Skeletal muscle satellite cell (primary cell): Measurements from ENCODE around the gene MARK1. TPM values are rescaled to one million over a fixed set of nuclear protein-coding genes. Genes with fewer than 3 reads are reported as not detected.

Source experiments
- H3K27me3 ChIP-seq: 2 replicates; pipeline ENCODE4 v1.7.0; 2013; ENCODE audit warnings: low read length; ENCODE audit not compliant: control insufficient read depth, insufficient read depth
- H3K36me3 ChIP-seq: 2 replicates; pipeline ENCODE4 v1.7.0; 2013; ENCODE audit warnings: mild to moderate bottlenecking, control low read depth, low read length; ENCODE audit not compliant: insufficient read depth
- H3K4me1 ChIP-seq: 2 replicates; pipeline ENCODE4 v1.7.0; 2013; ENCODE audit warnings: low read length; ENCODE audit not compliant: control insufficient read depth, insufficient read depth
- H3K4me2 ChIP-seq: 2 replicates; pipeline ENCODE4 v1.7.0; 2013; ENCODE audit warnings: mild to moderate bottlenecking, low read length
- H3K4me3 ChIP-seq: 2 replicates; pipeline ENCODE4 v1.7.0; 2013; ENCODE audit warnings: low read length
- H3K9ac ChIP-seq: 2 replicates; pipeline ENCODE4 v1.7.0; 2013; ENCODE audit warnings: mild to moderate bottlenecking, low read depth, low read length, moderate library complexity
- H3K9me3 ChIP-seq: replicated peaks from 2 replicates; pipeline ENCODE4 v1.7.0; 2013; ENCODE audit warnings: mild to moderate bottlenecking, control low read depth, low read length
- total RNA-seq: library from RNA; depleted of rRNA; stranded (reverse); fragments of >200 nt; gene quantifications from 2 replicates; pipeline ENCODE4 v1.2.3, GENCODE V29; 2012; rRNA removed

Gene MARK1
- total RNA-seq: 0.87 and 1.3 TPM in 2 replicates

DNA sequence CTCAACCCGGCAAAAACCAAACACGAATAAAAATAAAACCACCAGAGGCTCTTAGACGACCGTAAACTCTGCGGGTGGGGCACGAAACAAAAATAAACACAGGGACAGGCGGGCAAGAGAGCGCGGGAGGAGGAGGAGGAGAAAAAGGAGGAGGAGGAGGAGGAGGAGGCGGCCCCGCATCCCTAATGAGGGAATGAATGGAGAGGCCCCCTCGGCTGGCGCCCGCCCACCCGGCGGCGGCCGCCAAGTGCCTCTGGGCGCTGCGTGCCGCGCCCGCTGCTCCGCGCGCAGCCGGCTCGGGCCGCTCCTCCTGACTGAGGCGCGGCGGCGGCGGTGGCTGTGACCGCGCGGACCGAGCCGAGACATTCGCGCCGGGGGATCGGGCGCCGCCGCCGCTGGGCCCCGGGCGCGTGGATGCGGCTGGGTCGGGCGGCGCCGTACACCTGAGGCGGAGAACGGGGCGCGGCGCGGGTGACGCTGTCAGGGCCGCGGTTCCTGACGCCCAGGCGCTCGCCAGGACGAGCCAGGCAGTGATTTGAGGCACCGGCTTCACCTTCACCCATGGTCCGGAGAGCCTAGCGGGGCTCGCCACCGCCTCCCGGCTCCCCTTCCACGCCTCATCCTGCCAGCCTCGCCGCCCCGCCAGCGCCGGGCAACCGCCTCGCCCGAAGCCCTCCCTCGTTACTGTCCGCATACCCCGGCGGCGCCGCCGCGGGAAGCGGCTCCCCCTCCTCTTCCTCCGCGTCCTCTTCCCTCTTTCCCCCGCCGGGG lies at the start of gene MARK1:
Gene MARK1 (plus strand): TSS at position 229 of the 771 bp plus-strand sequence. CDS start 687 bp downstream, outside the sequence.
- no peaks in the 10 kb centered on the region for H3K4me1 ChIP-seq

DNA sequence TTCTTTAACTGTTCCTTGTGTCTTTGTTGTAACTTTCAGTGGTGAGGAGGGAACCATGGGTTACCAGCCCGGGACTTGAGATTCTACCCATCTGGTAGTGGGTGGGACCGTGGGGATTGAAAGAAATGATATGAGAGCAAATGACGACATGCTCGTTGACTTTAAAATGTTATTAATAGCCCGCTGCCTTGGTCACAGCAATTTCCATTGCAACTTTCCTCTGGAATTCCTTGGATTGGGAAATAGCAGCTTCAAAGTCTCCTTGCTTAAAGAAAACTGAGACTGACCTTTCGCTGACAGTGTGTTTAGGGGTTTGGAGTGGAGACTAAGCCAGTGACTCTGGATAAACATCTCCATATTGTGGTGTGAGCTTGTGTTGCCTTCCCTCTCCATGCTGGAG lies 44.2 kb upstream of the MARK1 start:
- no peaks in the 10 kb centered on the region for H3K9me3 ChIP-seq
- H3K4me1 ChIP-seq: no peaks in the 10 kb centered on the region
- no peak overlapping the region for H3K4me3 ChIP-seq
- H3K36me3 ChIP-seq: no peaks in the 10 kb centered on the region
- H3K27me3 ChIP-seq: no peaks in the 10 kb centered on the region
- no peak overlapping the region for H3K9ac ChIP-seq
- H3K4me2 ChIP-seq: no peak overlapping the region

More for the DNA sequence above, at the start of gene MARK1:
- no peaks in the 10 kb centered on the region for H3K36me3 ChIP-seq
- peak within 1 kb of the TSS; percentile 79 for H3K4me3 ChIP-seq
- H3K9me3 ChIP-seq: no peaks in the 10 kb centered on the region
- H3K27me3 ChIP-seq: peaks cover 16% of the 10 kb centered on the region
- H3K9ac ChIP-seq: peak within 1 kb of the TSS; percentile 82
- peak within 1 kb of the TSS; percentile 88 for H3K4me2 ChIP-seq

DNA sequence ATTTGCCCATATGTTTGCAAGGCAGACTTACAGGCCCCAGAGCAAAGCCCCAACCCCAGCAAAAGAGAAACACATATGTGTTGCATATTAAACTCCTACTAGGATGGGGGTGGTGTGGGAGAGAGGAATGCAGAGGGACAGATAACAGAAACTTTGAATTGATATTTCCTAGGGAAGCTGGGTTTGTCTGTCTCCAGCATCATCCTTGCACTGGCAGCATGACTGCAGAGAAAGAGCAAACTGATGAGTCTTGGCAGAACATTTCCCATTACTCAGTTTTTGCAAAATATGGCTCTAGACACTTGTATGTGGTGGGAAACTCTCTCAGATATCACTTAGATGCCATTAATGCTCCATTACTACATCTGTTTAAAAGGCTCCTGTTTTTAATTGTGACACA lies 43.8 kb upstream of the MARK1 start:
- H3K27me3 ChIP-seq: no peaks in the 10 kb centered on the region
- H3K4me3 ChIP-seq: no peak overlapping the region
- no peak overlapping the region for H3K4me2 ChIP-seq
- H3K9me3 ChIP-seq: no peaks in the 10 kb centered on the region
- H3K4me1 ChIP-seq: no peaks in the 10 kb centered on the region
- H3K36me3 ChIP-seq: no peaks in the 10 kb centered on the region
- H3K9ac ChIP-seq: no peak overlapping the region

DNA sequence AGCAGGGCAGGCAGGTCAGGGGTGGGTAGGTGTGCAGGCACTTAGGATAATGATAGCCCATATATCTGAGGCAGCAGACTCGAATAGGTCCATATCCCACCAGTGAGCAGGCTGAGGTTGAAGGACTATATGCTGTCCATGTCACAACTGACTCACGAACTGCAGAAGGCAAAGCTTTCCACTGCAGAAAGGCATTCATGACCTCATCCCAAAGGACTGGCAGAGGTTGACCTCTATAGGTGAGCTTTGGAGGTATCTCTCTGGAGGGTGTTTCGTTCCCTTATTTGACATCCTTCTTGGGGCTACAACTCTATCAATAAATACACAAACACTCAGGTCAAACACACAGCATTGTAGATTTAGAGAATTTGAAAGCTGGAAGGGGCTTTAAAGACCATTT lies 42.8 kb upstream of the MARK1 start:
- no peak overlapping the region for H3K4me2 ChIP-seq

DNA sequence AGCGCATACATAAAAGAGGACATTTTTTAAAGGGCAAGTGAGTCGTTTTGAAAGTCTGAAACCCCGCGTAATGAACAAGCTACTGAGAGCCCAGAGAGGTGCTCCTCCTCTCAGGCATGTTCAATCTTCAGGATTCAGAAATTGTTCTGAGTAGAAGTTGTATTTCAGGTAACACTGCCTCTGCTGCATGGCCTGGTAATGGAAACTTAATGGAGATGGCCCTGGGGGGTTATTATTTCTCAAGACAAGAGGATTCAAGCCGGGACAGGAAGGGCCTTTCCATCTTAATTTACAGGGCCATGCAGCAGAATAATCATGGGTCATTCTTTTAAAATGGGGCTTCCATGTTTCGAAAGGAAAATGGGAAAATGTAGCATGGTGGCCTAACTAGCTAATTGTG lies 42.1 kb upstream of the MARK1 start:
- no peaks in the 10 kb centered on the region for H3K36me3 ChIP-seq
- H3K27me3 ChIP-seq: no peaks in the 10 kb centered on the region
- no peaks in the 10 kb centered on the region for H3K4me1 ChIP-seq
- H3K4me2 ChIP-seq: no peak overlapping the region
- H3K4me3 ChIP-seq: no peak overlapping the region
- H3K9me3 ChIP-seq: no peaks in the 10 kb centered on the region
- no peak overlapping the region for H3K9ac ChIP-seq

More for the DNA sequence above, 42.8 kb upstream of the MARK1 start:
- Histone ChIP-seq H3K27me3 (no peaks in the 10 kb centered on the region), H3K9ac (no peak overlapping the region), H3K9me3 (no peaks in the 10 kb centered on the region), H3K36me3 (no peaks in the 10 kb centered on the region), H3K4me3 (no peak overlapping the region), H3K4me1 (no peaks in the 10 kb centered on the region)

DNA sequence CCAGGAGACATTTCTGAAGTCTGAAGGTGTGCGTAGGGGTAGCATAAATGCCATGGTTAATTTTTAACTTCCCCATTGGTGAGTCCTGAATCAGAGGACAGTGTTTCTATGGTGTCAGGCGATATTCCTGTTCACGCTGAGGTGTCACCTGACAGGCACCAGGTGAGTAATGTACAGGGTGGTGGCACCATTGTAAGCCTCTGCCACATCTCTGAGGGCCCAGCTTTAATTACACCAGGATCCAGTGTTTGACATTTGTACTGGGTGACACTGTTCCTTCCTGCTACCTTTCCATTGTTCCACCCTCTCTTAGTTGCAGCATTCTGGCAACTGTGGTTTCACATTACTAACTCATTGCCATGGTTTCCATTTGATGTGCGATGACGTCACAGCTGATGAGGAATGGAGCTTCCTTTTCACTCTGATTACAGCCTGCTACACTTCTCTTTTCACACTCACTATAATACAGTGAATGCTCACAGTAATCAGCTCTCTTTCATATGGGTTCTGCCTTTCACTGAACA lies 40.6 kb upstream of the MARK1 start:
- no peak overlapping the region for H3K4me3 ChIP-seq
- H3K9me3 ChIP-seq: no peaks in the 10 kb centered on the region
- no peaks in the 10 kb centered on the region for H3K27me3 ChIP-seq

DNA sequence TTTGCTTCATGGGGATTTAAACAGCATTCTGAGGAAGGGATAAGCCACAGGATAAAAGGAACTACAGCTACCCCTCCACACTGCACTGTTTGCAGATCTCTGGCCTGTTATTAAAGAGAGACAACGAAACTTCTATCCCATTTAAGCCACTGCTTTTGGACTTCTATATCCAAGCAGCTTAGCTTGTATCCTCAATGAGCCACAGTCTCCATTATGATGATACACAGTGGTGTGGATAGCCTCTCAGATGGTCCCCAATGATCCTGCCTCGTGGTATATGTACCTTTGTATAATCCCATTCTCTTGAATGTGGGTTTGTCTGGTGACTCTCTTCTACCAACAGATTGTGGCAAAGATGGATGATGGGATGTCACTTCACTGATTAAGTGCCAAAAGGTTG lies 36.0 kb upstream of the MARK1 start:
- Histone ChIP-seq H3K4me2 (no peak overlapping the region), H3K4me3 (no peak overlapping the region), H3K9me3 (no peaks in the 10 kb centered on the region), H3K27me3 (peaks cover 4% of the 10 kb centered on the region), H3K9ac (no peak overlapping the region), H3K36me3 (no peaks in the 10 kb centered on the region), H3K4me1 (no peaks in the 10 kb centered on the region)

More for the DNA sequence above, 40.6 kb upstream of the MARK1 start:
- Histone ChIP-seq H3K9ac (no peak overlapping the region), H3K4me1 (no peaks in the 10 kb centered on the region), H3K36me3 (no peaks in the 10 kb centered on the region), H3K4me2 (no peak overlapping the region)

DNA sequence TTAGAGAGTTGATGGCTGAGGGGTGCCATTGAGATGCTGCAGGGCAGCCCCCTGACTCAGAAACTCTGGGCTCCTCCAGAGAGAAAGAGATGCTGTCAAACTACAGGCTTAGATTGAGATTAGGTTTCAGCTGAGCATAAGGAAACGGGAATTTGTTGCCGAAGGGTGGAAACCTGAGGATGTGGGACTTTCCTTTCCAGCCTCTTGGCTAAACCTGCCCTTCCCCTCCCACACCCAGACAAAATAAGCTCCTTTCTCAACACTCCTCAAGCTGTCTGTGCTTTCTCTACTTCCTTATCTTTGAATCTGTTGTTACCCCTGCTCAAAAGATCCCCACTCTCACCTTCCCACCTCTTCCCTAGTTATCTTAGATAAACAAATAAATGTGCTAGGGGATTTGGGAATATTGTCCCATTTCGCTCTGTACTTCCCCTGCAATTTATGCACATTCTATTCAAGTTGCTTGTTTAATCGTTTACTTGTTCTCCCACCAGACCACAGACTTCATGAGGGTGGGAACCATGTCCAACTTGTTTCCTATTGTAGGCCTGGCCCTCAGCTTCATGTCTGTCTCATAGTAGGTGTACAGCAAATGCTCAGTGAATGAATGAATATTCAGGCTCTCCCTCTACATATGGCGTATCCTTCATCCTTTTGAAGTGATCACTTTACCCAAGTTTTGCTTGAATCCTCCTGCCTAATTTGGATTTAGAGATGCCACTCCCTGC lies 30.6 kb upstream of the MARK1 start:
- no peaks in the 10 kb centered on the region for H3K9me3 ChIP-seq
- no peaks in the 10 kb centered on the region for H3K4me1 ChIP-seq
- no peak overlapping the region for H3K9ac ChIP-seq
- H3K27me3 ChIP-seq: peaks cover 4% of the 10 kb centered on the region
- H3K36me3 ChIP-seq: no peaks in the 10 kb centered on the region
- H3K4me3 ChIP-seq: no peak overlapping the region
- H3K4me2 ChIP-seq: no peak overlapping the region

DNA sequence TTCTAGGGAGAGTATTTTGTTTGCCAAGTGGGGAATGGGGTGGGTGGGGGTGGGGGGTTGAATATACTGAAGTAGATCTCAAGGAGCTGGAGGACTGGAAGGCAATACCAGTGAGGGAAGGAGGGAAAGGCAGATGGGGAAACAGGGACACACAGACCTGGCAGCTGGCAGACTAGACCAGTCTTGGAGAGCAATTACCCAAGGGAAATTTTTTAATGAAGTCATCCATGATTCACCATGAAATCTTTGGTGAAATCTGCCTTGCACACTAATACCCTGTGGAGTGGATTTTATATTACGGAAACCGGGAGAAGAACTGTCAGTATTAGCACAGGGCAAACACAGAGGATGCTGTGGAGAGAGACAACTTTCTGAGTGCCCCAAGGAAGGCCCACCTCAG lies 29.7 kb upstream of the MARK1 start:
- Histone ChIP-seq H3K9ac (no peak overlapping the region), H3K4me1 (no peaks in the 10 kb centered on the region), H3K9me3 (no peaks in the 10 kb centered on the region), H3K4me2 (no peak overlapping the region), H3K27me3 (peaks cover 4% of the 10 kb centered on the region), H3K4me3 (no peak overlapping the region), H3K36me3 (no peaks in the 10 kb centered on the region)

DNA sequence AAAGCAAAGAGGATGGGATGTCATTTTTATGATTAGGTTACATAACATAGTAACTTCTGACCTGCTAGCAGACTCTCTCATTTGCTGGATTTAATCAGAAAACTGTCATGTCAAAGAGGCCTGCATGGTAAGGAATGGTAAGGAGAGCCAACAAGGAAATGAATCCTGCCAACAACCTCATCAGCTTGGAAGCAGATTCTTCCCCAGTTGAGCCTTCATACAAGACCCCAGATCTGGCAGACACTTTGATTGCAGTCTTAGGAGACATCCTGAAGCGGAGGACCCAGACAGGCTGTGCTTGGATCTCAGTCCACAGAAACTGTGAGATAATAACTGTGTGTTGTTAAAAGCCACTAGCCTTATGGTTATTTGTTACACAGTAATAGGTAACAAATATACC lies 27.6 kb upstream of the MARK1 start:
- no peak overlapping the region for H3K4me2 ChIP-seq
- no peak overlapping the region for H3K4me3 ChIP-seq
- H3K36me3 ChIP-seq: no peaks in the 10 kb centered on the region
- no peaks in the 10 kb centered on the region for H3K9me3 ChIP-seq
- no peaks in the 10 kb centered on the region for H3K4me1 ChIP-seq
- H3K9ac ChIP-seq: no peak overlapping the region
- H3K27me3 ChIP-seq: peaks cover 4% of the 10 kb centered on the region

DNA sequence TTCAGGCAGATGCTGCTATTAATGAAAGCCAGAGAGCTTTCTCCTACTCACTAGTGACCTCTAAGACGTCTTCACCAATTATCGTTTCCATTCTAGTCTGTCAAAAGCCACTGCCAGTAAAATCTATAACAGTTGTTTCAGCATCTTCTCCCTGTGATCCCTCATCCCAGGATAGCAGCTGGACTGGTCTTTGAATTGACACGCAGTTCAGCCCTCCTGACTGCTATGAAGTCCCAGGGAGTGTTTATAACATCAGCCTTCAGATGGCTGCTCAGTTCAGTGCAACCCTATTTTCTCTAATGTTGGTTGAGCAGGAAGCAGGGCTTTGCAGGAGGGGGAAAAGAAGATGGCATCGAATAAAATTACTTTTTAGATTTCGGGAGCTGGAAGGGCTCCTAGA lies 23.6 kb upstream of the MARK1 start:
- H3K36me3 ChIP-seq: no peaks in the 10 kb centered on the region
- no peak overlapping the region for H3K9ac ChIP-seq

More for the DNA sequence above, 23.6 kb upstream of the MARK1 start:
- no peak overlapping the region for H3K4me3 ChIP-seq
- no peaks in the 10 kb centered on the region for H3K4me1 ChIP-seq
- no peak overlapping the region for H3K4me2 ChIP-seq
- H3K9me3 ChIP-seq: no peaks in the 10 kb centered on the region
- H3K27me3 ChIP-seq: peaks cover 4% of the 10 kb centered on the region
